Measurements from ENCODE around the gene COA1. TPM values are rescaled to one million over a fixed set of nuclear protein-coding genes. Genes with fewer than 3 reads are reported as not detected.

Gene COA1
- total RNA-seq, 1 donor from 2014 or later: 85.1 TPM

GRCh38 chr7:43590862-43591557 is 138.3 kb downstream of the COA1 start:
- Mint-ChIP-seq H3K9me3 (ENCODE audit: low read depth) (no peaks in the 10 kb centered on the region), H3K36me3 (ENCODE audit: insufficient read depth) (peaks cover 1% of the 10 kb centered on the region), H3K4me3 (ENCODE audit: low read depth) (no peak overlapping the region), H3K27me3 (no peaks in the 10 kb centered on the region), H3K4me1 (ENCODE audit: low read depth) (peaks cover 38% of the 10 kb centered on the region), H3K27ac (no peak overlapping the region)
- no peak for TF ChIP-seq CTCF (IDR thresholded peaks at IDR 0.05; ENCODE audit: unreplicated experiment)
- DNase-seq (ENCODE audit: low spot score, unreplicated experiment): no peak

- H3K27ac Mint-ChIP-seq: no peak overlapping the region
- H3K4me1 Mint-ChIP-seq (ENCODE audit: low read depth): peaks cover 47% of the 10 kb centered on the region
- TF ChIP-seq CTCF (IDR thresholded peaks at IDR 0.05; ENCODE audit: unreplicated experiment): no peak
- no peak for DNase-seq (ENCODE audit: low spot score, unreplicated experiment)
- no peaks in the 10 kb centered on the region for H3K36me3 Mint-ChIP-seq (ENCODE audit: insufficient read depth)
- H3K27me3 Mint-ChIP-seq: no peaks in the 10 kb centered on the region
- no peak overlapping the region for H3K4me3 Mint-ChIP-seq (ENCODE audit: low read depth)
- no peaks in the 10 kb centered on the region for H3K9me3 Mint-ChIP-seq (ENCODE audit: low read depth)
Observed at GRCh38 chr7:43589728-43590127, 139.6 kb downstream of the COA1 start.

Other genes starting within 250 kb of the COA1 start
- 23.0 and 23.9 TPM in 2 replicates for gene STK17A, start 146.4 kb downstream of the COA1 start, total RNA-seq
- 20.3 and 22.4 TPM in 2 replicates for gene BLVRA, start 29.2 kb upstream of the COA1 start, total RNA-seq
- 62.7 and 72.8 TPM in 2 replicates for gene MRPS24, start 140.0 kb upstream of the COA1 start, total RNA-seq
- 40.0 and 40.8 TPM in 2 replicates for gene URGCP, start 177.1 kb upstream of the COA1 start, total RNA-seq
- 17.1 and 17.3 TPM in 2 replicates for gene UBE2D4, start 196.9 kb upstream of the COA1 start, total RNA-seq

Measured in progenitor cell of endocrine pancreas (in vitro differentiated cells).